Bronchial epithelial cell (primary cell): ENCODE measurements around the gene CLNK. TPM values are rescaled to one million over a fixed set of nuclear protein-coding genes. Genes with fewer than 3 reads are reported as not detected.

Source experiments
- DNase-seq: peaks from one replicate; pipeline ENCODE4 v3.0.0-alpha.2; 2010; ENCODE audit warnings: low read depth
- FAIRE-seq: peaks from 2 replicates; lab custom pipeline; 2011; peaks lifted over from hg19 to GRCh38; lab: Jason Lieb, UNC
- H3K27me3 ChIP-seq: 2 replicates; pipeline ENCODE4 v1.5.1; 2011; ENCODE audit warnings: low read length; ENCODE audit not compliant: control insufficient read depth, insufficient read depth
- H3K36me3 ChIP-seq: 2 replicates; pipeline ENCODE4 v1.5.1; 2011; ENCODE audit warnings: low read length; ENCODE audit not compliant: control insufficient read depth, insufficient read depth
- H3K4me3 ChIP-seq: 2 replicates; pipeline ENCODE4 v1.5.1; 2011; ENCODE audit warnings: mild to moderate bottlenecking, low read depth, low read length, control low read depth
- total RNA-seq: library from RNA; depleted of rRNA; stranded (reverse); fragments of >200 nt; gene quantifications from 2 replicates; pipeline ENCODE4 v1.2.1, GENCODE V29; 2014
- TF ChIP-seq, protein P1 (sequence below): IDR thresholded peaks from 2 replicates; pipeline ENCODE4 v1.5.1; 2011; ENCODE audit warnings: mild to moderate bottlenecking, moderate library complexity, low read length, control low read depth, inconsistent platforms; ENCODE audit not compliant: insufficient read depth, severe bottlenecking

The CLNK gene
- total RNA-seq, 1 donor from 2014 or later: not detected

DNA sequence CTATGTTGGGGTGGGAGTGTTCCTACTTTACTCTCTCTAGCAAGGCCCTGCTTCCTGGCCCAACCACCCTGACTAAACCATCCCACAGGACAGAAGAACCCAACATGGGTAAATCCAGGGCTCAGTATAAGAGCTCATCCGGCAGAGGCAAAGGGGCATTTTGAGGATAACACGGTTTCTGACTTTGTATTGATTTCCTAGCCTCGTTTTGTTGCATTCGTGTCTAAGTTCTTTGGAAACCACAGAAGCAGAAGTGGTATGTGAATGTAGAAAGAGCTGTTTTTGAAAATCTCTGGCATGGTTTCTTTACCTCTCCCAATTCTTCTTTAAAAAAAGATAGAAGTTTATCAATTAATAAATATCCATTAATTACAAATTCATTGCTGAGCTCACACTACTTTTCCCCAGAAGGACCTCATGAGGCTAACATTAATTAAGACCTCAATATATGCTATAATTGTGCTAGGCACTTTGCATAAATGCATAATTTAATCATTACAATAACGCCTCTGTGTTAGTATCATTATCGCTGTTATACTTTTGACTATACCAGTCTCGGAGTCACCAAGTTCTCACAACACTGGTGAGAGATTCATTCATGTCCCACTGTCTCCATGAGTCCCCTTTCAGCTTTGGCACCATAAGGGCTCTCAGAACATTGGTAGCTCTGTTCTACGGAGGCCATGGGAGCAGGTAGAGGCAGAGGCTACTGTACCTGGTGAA is 5.8 kb upstream of the CLNK start:
- DNase-seq (no peak), FAIRE-seq (peak; percentile 18)
- TF ChIP-seq, protein P1, sequence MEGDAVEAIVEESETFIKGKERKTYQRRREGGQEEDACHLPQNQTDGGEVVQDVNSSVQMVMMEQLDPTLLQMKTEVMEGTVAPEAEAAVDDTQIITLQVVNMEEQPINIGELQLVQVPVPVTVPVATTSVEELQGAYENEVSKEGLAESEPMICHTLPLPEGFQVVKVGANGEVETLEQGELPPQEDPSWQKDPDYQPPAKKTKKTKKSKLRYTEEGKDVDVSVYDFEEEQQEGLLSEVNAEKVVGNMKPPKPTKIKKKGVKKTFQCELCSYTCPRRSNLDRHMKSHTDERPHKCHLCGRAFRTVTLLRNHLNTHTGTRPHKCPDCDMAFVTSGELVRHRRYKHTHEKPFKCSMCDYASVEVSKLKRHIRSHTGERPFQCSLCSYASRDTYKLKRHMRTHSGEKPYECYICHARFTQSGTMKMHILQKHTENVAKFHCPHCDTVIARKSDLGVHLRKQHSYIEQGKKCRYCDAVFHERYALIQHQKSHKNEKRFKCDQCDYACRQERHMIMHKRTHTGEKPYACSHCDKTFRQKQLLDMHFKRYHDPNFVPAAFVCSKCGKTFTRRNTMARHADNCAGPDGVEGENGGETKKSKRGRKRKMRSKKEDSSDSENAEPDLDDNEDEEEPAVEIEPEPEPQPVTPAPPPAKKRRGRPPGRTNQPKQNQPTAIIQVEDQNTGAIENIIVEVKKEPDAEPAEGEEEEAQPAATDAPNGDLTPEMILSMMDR: no peak
- H3K4me3 ChIP-seq: no peak overlapping the region
- H3K27me3 ChIP-seq: no peaks in the 10 kb centered on the region
- no peaks in the 10 kb centered on the region for H3K36me3 ChIP-seq

GRCh38 chr4:10688846-10689245 is 4.3 kb upstream of the CLNK start:
- DNase-seq (no peak), FAIRE-seq (no peak)
- H3K36me3 ChIP-seq: no peaks in the 10 kb centered on the region
- TF ChIP-seq, protein P1: no peak
- no peaks in the 10 kb centered on the region for H3K27me3 ChIP-seq
- no peak overlapping the region for H3K4me3 ChIP-seq

DNA sequence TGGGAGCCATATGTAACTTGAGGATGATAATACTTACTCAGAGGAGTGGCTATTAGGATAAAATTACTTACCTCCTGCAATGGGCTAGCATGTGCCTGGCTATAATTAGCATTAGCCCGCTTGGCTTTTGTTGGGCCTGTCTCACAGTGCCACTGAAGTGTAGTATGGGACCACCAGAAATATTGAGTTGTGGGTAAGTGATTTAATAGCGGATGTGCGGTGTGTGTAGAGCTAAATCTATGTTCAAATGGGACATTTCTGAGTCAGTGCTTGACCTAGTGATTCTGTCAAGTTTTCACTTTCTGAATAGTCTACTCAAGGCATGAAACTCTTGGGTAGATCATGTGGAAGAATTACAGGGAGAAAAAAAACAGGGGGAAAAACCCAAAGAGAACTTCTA is 3.5 kb upstream of the CLNK start:
- FAIRE-seq: no peak
- TF ChIP-seq, protein P1: no peak
- H3K4me3 ChIP-seq: no peak overlapping the region
- no peak for DNase-seq
- H3K36me3 ChIP-seq: no peaks in the 10 kb centered on the region
- no peaks in the 10 kb centered on the region for H3K27me3 ChIP-seq

GRCh38 chr4:10687526-10687925 is 3.0 kb upstream of the CLNK start:
- no peak for DNase-seq

DNA sequence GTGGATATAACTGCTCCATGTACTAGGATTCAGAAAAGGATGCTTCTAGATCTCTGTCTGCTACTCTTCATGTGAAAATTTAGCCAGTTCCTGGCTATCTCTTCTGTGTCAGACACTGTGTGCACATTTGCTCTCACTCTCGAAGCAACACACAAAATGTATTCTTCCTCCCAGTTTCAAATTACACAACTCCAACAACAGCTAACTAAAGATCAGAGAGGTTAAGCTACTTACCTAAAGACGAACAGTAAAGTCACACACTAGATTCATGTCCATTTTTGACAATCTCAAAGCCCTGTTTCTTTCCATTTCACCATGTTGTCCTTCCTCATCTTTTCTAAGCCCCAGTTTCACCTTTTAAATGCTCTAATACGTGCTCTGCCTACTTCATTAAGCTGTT is 2.2 kb downstream of the CLNK start:
- no peaks in the 10 kb centered on the region for H3K27me3 ChIP-seq
- no peak for FAIRE-seq
- no peak overlapping the region for H3K4me3 ChIP-seq
- DNase-seq: no peak
- no peaks in the 10 kb centered on the region for H3K36me3 ChIP-seq
- TF ChIP-seq, protein P1: no peak

More at GRCh38 chr4:10687526-10687925, 3.0 kb upstream of the CLNK start:
- Histone ChIP-seq H3K4me3 (no peak overlapping the region), H3K27me3 (no peaks in the 10 kb centered on the region), H3K36me3 (no peaks in the 10 kb centered on the region)
- no peak for FAIRE-seq
- TF ChIP-seq, protein P1: no peak
